GM21381 (cell line): Measurements from ENCODE around the gene ACBD7.

ENCODE experiments used
- ATAC-seq: cut with Tn5 transposase; IDR thresholded peaks from one replicate; pipeline ENCODE4 v1.9.1; 2021; ENCODE audit warnings: mild to moderate bottlenecking, moderate library complexity; ENCODE audit not compliant: unreplicated experiment

ACBD7 gene

GRCh38 chr10:15092855-15093408, 4.4 kb upstream of the ACBD7 start:
- no peak for ATAC-seq

DNA sequence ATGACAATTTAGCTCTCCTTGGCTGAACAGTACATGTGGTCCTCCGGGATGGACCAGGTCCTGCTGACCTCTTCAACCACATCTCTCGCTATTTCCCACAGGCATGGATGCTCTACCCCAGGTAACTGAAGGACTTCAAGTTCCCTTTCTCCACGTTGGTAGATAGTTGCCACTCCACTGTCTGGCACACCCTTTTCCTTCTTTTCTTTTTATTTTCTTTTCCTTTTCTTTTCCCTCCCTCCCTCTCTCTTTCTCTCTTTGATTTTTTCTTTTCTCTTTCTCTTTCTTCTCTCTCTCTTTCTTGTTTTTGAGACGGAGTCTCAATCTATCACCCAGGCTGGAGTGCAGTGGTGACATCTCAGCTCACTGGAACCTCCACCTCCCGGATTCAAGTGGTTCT, 2.8 kb upstream of the ACBD7 start:
- ATAC-seq: no peak

DNA sequence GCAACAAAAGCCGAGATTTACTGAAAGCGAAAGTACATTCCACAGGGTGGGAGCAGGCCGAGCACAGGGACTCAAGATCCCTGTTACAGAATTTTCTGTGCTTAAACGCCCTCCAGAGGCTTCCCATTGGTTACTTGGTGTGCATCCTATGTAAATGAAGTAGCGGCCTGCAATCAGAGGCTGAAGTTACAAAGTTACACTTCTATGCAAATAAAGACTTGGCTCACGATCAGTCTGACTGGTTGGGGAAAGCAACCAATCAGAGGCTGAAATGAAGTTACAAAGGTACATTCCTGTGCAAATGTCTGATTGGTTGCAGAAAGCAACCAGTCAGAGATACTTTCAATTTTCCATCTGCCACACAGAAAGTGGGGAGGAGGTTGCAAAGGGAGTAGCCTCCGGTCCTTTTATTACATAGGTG, 4.1 kb downstream of the ACBD7 start:
- ATAC-seq: no peak

DNA sequence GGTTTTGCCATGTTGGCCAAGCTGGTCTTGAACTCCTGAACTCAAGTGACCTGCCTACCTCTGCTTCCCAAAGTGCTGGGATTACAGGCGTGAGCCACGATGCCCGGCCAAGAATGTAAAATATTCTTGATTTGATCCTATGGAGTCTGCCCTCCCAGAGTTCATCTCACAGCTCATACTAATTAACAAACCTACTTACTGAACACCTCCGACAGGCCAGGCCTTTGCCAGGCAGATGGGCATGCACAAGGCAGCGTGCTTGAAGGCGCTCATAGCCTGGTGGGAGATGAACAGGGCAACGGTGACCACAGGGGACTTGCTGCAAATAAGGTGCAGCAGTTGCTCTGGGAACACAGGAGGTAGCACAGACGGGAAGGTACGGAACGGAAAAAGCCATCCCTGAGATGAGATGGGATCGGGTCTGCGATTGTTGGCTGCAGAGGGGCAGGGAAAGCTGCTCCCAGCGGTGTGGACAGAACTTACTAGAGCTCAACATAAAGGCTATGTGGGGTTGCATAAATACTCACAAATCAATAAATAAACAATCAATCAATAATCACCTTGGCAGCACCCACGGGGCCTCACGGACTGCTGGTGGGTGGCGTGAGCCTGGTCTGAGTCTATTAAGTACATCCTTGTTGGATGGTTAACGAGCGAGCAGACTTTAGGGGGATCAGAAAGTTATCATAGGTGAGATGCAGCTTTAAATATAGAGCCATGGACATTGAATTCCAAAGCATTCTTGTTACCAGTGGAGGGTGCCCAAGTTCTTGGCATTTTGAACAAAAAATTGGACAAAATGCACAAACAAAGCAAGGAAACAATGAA, 4.7 kb downstream of the ACBD7 start:
- no peak for ATAC-seq

DNA sequence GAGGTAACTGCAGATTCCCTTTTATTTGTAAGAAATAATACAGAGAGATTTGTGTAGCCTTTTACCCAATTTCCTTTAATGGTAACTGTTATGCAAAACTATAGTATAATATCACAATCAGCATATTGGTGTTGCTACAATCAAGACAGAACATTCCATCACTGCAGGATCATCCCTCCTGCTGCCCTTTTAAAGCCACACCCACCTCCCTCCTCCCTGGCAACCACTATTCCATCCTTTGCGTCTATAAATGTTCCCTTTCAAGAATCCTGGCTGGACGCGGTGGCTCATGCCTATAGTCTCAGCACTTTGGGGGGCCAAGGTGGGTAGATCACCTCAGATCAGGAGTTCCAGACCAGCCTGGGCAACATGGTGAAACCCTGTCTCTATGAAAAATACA, 13.2 kb downstream of the ACBD7 start:
- no peak for ATAC-seq

GRCh38 chr10:15072358-15072757, 16.2 kb downstream of the ACBD7 start:
- ATAC-seq: no peak

DNA sequence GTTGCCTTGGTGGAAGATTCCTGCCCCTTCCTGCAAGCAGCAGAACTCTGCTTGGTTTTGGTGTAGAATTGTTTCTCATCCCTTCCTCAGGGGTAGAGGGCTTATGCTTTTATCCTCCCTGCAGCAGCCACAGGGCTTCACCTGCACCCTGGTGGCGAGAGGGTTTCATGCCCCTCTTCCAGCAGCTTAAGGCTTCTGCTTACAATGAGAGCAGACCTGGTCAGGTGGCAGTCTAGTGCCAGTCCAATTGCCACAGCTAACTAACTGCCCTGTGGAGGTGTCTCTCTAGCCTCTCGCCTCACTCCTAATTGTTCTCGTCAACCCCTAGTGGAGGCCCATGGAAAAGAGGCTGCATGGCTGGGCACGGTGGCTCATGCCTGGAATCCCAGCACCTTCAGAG, 19.3 kb downstream of the ACBD7 start:
- ATAC-seq: no peak

GRCh38 chr10:15068802-15069201, 19.8 kb downstream of the ACBD7 start:
- no peak for ATAC-seq

DNA sequence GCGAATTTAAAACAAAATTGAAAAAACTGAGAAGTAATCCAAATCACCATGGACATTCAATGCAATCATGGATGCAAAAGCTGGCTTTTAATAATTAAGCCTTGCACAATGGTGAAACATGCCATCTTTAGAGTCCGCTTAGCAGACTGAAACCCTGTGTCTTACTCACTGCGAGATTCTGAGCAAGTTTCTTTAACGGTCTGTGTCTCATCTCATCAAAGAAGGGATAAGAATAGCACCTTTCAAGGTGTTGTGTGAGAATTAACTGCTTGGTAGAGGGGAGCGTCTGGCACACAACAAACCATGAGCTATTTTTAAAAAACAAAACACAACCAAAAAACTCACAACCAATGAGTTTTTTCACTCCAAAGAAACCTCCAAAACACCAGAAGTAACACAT, 21.4 kb downstream of the ACBD7 start:
- ATAC-seq: no peak

DNA sequence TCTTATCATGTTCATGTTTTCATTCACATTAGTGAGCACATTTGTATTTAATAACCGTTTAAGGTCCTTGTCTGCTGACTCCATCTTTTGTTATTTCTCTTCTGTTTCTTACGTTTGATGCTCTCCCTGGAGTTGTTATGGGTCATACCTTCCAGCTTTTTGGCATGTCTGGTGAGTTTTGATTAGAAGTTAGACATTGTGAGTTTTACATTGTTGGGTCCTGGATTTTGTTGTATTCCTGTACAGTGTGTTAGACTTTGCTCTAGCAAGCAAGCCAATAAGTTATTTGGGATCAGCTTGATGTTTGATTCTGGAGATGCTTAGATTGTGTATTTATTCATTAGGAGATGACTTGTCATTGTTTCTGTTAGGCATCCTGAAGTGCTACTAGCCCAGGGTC, 27.9 kb downstream of the ACBD7 start:
- ATAC-seq: no peak

DNA sequence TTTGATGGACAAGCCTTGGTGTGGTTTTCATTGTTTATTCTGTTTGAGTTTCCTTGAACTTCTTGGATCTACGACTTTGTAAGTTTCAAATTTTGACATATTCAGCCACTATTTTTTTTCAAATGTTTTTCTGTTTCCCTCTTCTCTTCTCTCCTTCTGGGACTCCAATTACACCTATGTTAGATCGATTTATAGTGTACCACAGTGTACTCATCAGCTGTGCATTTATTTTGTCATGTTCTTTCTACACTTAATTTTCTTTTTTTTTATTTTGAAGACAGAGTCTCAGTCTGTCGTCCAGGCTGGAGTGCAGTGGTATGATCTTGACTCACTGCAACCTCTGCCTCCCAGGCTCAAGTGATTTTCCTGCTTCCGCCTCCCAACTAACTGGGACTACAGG, 28.7 kb downstream of the ACBD7 start:
- ATAC-seq: no peak

GRCh38 chr10:15058689-15059088, 29.9 kb downstream of the ACBD7 start:
- ATAC-seq: no peak

GRCh38 chr10:15053061-15053460, 35.5 kb downstream of the ACBD7 start:
- no peak for ATAC-seq

DNA sequence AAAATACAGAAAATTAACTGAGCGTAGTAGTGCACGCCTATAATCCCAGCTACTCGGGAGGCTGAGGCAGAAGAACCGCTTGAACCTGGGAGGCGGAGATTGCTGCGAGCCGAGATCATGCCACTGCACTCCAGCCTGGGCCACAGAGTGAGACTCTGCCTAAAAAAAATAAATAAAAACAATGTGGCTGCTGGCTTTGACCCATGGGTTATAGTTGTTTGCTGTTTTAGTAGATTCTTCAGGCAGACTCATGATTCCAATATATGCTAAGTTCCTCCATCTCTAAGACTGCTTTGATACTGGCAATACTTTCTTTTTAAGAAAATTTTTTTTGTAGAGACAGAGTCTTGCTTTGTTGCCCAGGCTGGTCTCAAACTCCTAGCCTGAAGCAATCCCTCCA, 36.5 kb downstream of the ACBD7 start:
- ATAC-seq: no peak

- no peak for ATAC-seq
Observed at GRCh38 chr10:15049533-15049932, 39.0 kb downstream of the ACBD7 start.

- no peak for ATAC-seq
Observed at GRCh38 chr10:15046626-15047025, 42.0 kb downstream of the ACBD7 start.

GRCh38 chr10:15045380-15045779, 43.2 kb downstream of the ACBD7 start:
- ATAC-seq: no peak

- no peak for ATAC-seq
Observed at GRCh38 chr10:15043674-15044073, 44.9 kb downstream of the ACBD7 start, which contains the start of gene OLAH. Gene OLAH (plus strand): TSS chr10:15043943. CDS start chr10:15047289, 3,346 bp downstream.

GRCh38 chr10:15038416-15038815, 50.2 kb downstream of the ACBD7 start:
- no peak for ATAC-seq

DNA sequence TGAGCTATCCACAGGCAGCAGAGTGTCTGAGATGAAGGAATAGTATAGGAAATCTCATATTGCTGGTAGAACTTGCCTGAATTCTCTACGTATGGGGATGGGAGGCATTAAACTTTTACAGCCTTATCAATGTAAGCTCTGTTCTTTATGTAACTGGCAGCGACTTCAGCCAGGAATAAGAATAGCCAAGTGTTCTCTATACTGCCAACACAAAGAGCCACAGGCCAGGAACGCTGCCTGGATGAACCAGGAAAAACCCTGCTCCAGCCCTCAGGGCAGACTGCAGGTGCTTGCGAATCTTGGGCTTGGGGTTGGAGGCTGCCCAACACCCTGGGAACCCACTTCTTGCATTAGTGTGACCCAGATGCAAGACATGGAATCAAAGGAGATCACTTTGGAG, 50.9 kb downstream of the ACBD7 start:
- no peak for ATAC-seq

DNA sequence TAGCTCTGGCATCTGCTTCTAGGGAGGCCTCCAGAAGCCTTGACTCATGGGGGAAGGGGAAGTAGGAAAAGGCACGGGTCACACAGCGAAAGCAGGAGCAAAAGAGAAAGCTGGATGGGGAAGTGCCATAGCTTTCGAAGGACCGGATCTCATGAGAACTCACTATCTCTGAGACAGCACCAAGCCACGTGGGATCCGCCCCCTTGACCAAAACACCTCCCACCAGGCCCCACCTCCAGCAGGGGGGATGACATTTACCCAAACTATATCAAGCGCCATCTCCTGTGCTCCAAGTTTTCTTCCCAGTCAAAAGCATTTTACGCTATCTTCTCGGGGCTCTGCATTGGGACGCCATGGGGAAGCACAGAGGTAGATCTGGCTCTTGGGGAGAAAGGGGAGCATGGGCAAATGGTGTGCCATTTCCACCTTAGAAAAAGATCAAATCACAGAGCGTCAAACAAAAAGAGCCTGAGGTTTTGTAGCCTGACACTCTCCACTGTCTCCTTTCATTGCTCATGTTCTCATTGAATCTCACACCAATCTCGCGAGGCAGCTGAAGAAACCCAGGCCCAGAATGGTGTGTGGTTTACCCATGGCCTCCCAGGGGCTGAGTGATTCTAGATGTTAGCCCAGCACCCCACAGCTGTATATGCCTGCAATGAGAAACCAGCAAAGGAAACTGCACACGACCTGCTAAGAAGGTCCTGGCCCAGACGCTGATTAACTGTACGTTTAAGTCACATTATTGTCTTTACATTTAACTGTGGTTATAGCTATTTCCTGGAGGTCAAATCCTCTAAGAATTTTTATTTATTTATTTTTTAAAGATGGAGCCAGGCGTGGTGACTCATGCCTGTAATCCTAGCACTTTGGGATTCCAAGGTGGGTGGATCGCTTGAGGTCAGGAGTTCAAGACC, 52.9 kb downstream of the ACBD7 start:
- no peak for ATAC-seq

GRCh38 chr10:15027741-15028140, 60.8 kb downstream of the ACBD7 start:
- ATAC-seq: no peak
